ENCODE results near the gene CST5.
"Not testable (repeated sequence)": the region's sequence is repeated elsewhere in the genome, so short reads cannot be mapped to it uniquely, and the experiment has no call there.

CST5 gene

GRCh38 chr20:23889775-23890187 is 10.2 kb upstream of the CST5 start:
- peak; percentile 25 to 26 for DNase-seq (ENCODE audit: low read depth in 2 of 2)

DNA sequence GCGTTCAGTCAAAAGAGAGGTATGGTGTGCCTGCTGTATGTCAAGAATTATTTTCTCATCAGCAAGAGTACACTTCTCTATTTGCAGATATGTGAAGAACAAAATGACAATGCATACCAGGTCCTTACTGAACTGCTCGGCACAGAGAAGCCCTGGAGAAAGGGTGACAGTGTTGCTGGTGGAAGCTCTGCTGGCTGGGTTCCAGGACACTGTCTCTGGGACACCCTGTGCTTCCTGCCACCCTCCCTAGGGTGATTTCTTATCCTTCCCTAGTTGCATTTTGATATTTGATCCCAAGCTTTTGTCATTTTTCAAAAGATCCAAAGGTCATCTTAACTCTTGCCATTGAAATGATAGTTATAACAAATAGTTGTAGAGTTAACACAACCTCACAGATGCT is 8.3 kb upstream of the CST5 start:
- DNase-seq (ENCODE audit: low read depth in 2 of 2), result no peak

DNA sequence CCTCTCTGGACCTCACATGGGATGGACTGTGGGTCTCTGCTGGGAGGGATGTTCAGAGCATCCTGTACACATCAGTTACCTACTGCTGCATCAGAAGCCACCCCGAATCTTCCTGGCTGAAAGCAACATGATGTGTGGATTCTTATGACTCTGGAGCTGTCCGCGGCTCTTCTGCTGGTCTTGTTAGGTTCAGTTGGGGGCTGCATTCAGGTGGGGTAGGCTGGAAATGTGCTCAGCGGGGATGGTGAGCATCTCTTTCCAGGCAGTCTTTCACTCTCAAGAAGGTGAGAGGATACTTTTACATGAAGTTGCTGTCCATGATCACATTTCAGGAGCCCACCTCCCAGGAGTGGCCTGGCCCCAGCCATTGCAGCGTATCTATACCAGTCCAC is 5.2 kb upstream of the CST5 start:
- DNase-seq (ENCODE audit: low read depth in 2 of 2), result no peak

- DNase-seq (ENCODE audit: low read depth in 2 of 2), result no peak
Observed at GRCh38 chr20:23884136-23884770, 4.7 kb upstream of the CST5 start.

- no peak for DNase-seq (ENCODE audit: low read depth in 2 of 2)
Observed at GRCh38 chr20:23881371-23881770, 1.8 kb upstream of the CST5 start.

DNA sequence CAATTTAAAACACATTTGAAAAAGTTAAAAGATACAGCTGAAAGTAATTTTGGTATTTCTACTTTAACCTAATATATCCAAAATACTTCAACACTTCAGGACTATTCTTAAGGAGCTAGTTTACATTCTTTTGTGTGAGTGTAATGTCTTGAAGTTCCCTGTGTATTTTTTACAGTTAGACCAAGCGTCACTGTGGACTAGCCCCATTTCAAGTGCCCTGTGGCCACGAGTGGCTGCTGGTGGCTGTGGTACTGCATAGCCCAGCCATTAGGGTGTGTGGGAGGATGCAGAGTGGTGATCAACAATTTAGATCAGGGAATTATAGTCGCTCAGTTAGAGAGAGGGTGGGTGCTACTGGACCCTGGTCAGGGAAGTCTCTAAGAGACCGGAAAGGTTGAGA is 869 bp upstream of the CST5 start:
- no peak for DNase-seq (ENCODE audit: low read depth in 2 of 2)

DNA sequence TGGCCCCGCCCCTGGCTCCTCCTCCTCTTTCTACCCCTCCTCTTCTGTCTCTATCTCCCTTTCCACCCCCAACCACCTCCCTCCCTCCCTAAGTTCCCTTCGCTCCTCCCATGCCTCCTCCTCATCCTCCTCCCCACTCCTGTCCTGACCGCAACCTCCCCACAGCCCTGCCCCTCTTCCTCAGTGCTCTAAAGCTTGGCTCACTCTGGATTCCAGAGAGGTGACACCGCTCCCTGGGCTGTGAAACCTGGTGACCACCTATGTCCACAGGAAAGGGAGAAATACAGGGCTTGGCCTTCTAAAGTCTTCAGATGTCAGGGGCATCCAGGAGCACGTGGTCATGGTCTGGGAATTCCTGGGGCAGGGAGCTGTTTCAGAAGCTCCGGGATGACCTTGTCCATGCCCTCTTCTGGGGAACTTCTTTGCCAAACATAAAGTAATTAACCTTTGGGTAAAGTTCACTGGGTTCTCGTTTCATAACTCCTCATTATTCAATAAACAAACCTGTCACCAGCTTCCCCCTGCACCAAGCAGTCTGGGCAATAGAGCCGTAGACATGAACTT is 345 bp upstream of the CST5 start:
- DNase-seq (ENCODE audit: low read depth in 2 of 2), result no peak

DNA sequence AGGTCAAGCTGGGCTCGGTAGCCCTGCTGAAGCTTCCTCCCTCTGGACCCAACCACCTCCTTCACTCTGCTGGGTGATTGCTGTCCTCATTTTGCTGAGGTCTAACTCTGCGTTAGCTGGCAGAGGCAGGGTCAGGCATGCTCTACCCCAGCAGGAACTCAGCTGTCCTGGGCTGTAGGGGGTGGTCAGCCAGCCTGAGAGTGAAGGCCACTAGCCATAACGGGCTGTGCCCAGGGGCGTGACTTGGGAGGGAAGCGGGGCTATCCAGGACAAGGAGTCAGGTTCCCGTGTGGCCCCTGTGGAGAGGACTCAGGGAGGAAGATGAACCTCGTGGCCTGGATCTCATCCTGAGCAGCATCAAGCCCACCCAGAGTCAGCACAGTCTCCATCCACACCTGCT is 761 bp downstream of the CST5 start:
- no peak for DNase-seq (ENCODE audit: low read depth in 2 of 2)

- not testable (repeated sequence) for DNase-seq (ENCODE audit: low read depth in 2 of 2)
Observed at GRCh38 chr20:23878016-23878542, 1.5 kb downstream of the CST5 start.

DNA sequence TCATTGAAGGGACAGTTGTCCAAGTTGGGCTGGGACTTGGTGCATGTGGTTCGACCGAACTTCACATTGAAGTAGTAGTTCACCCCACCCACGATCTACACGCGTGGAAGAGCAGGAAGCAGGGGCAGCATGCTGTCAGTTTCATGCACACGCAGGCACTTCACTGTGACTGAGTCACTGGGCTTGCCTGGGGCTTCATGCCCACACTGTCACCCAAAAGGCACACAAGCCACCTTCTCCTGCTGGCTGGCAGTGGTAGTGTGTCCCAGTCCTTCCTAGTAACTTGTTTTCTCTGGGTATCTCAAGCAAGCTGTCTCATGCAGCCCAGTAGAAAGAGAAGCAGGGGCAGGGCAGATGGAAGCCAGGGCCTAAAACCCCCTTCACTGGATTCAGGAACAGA is 2.0 kb downstream of the CST5 start:
- DNase-seq (ENCODE audit: low read depth in 2 of 2), result no peak

- no peak for DNase-seq (ENCODE audit: low read depth in 2 of 2)
Observed at GRCh38 chr20:23875606-23876237, 3.8 kb downstream of the CST5 start.

DNA sequence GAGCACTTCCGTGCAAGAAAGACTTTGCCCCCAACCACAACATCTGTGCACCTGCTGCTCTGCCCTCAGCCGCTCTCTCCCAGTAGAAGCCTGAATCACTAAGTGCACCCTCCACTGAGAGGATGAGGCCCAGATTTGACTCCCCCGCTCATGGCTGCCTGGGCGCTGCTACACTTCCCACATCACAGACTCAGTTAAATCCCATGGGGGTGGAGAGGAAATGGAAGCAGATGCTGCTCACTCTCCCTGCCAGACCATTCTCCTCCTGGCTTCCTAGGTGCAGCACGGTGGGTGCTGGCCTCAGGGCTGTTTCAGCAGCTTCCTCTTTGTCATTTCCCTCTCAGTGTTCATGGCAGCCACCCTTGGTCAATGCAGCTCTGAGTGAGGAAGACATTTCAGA is 4.8 kb downstream of the CST5 start:
- no peak for DNase-seq (ENCODE audit: low read depth in 2 of 2)

DNA sequence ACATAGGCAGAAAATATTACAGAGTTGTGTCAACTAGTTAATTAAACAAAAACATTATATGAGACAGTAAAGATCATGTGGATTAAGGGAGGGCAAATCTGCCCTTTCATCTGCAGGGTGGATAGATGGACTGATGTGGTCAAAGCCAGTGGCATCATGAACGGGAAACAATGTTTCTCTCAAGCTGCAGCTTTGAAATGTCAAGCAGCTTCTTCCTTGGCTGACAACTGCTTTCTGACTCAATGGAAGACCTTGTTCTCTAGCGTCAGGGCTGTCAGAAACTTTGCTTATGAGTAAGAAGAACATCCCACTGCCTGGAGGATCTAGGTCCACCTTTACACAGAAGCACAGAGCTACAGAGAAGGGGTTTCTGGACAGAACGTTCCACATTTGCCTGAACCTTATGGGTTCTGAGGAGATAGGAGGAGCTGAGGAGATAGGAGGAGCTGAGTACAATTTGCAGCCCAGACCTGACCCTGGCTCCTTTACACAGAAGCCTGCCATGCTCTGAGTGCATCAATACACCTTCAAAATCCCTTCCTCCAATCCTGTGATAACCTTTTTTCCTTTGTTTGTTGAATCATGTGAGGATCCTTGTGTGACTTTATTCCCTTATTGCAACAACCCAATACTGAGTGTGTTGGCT is 6.1 kb downstream of the CST5 start:
- DNase-seq (ENCODE audit: low read depth in 2 of 2), result no peak

DNA sequence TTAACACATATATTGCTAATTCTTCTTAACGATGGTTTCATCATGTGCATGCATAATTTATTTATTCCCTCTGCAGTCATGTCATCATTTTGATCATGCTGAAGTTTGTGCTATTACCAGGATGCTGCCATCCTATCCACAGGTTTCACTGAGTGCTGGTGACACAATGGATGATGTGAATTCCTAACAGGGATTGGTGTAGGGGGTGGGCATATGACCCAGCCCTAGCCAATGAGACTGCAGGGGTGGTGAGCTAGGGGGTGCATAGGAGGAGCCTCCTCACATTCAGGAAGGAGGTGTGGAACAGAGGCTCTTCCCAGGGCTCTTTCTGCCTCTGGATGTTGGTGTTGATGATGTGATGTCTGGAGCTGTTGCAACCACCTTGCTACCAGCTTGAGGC is 7.5 kb downstream of the CST5 start:
- no peak for DNase-seq (ENCODE audit: low read depth in 2 of 2)

DNA sequence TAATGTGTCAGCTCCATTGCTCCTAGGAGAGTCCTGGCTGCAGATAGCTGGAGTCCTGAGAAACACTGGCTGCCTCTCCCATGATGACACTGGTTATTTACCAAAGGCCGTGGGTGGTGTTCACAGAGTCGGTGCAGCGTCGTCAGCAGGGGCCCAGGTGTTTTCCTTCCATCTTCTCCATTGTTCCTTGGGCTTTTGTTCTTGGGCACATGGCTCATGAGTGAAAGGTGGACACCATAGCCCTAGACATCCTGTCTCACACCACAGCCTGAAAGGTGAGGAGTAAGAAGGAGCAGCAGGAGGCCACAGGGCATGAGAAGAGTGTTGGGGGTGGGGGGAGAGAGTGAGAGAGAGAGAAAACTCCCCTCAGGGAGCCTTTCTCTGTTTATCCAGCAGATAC is 9.1 kb downstream of the CST5 start:
- DNase-seq (ENCODE audit: low read depth in 2 of 2), result no peak

- DNase-seq (ENCODE audit: low read depth in 2 of 2), result no peak
Observed at GRCh38 chr20:23869520-23869919, 10.0 kb downstream of the CST5 start.

GRCh38 chr20:23868321-23868720 is 11.2 kb downstream of the CST5 start:
- no peak for DNase-seq (ENCODE audit: low read depth in 2 of 2)

GRCh38 chr20:23867152-23867776 is 12.3 kb downstream of the CST5 start:
- DNase-seq (ENCODE audit: low read depth in 2 of 2), result no peak

GRCh38 chr20:23860771-23861170 is 18.8 kb downstream of the CST5 start:
- not testable (repeated sequence) for DNase-seq (ENCODE audit: low read depth in 2 of 2)

- no peak for DNase-seq (ENCODE audit: low read depth in 2 of 2)
Observed at GRCh38 chr20:23857962-23858595, 21.5 kb downstream of the CST5 start.

DNA sequence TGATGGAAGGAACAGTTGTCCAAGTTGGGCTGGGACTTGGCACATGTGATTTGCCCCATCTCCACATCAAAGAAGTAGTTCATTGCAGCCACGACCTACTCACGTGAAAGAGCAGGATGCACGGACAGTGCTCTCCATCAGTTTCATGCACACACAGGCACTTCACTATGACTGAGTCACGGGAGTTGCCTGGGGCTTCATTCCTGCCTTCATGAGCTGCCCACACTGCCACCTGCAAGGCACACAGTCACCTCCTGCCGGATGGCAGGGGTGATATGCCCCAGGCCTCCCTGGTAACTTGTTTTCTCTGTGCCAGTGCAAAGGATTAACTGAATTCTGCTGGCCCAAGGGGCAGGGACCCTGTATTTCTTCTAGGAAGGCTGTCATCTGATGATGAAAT is 22.8 kb downstream of the CST5 start:
- no peak for DNase-seq (ENCODE audit: low read depth in 2 of 2)

GRCh38 chr20:23856226-23856625 is 23.3 kb downstream of the CST5 start:
- DNase-seq (ENCODE audit: low read depth in 2 of 2), result no peak
